HL-60 (cell line): Measurements from ENCODE around the gene ESYT2.

Experiments used
- CTCF ChIP-seq: IDR thresholded peaks from one replicate; pipeline ENCODE4 v1.5.1; 2011; ENCODE audit warnings: low read length, control low read depth, inconsistent platforms; ENCODE audit not compliant: insufficient read depth
- SPI1 ChIP-seq: IDR thresholded peaks from 2 replicates; pipeline ENCODE4 v1.6.1; 2012; ENCODE audit warnings: low read depth, mild to moderate bottlenecking, borderline replicate concordance

DNA sequence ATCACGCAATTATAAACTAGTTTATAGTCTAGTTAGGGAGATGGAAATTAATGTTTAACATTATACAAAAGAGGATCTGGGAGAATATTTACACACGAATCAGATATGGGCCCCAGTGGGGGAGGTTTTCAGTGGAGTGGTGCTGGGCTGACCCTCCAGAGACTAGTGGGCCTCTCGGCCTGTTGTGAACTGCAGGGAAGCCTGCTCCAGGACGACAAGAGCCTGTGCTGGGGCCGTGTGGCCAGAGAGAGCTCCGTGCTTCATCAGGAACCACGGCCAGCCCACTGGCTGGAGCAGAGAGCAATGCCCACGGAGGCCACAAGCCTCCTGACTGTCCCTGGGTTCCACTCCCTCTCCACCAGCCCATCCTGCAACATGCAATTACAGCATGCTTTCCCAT is 11.3 kb upstream of the ESYT2 start:
- TF ChIP-seq SPI1 (no peak), CTCF (no peak)
